Natural killer cell treated with Interleukin-12 subunit alpha and Interleukin-12 subunit beta and Interleukin-15 and Interleukin-18, amount 100 ng/mL, for 72 hours (primary cell): ENCODE measurements around the gene NUP93. TPM values are rescaled to one million over a fixed set of nuclear protein-coding genes. Genes with fewer than 3 reads are reported as not detected.

Experiments used
- ATAC-seq, 2 donors: fragments of 150-1000 bp; cut with Tn5 transposase in 1 of 2; sonication (Bioruptor Pico), chemical (Tn5 transposase) in 1 of 2; 2 replicates each; pipeline ENCODE4 v1.10.0; 2021
- DNase-seq: peaks from one replicate; pipeline ENCODE4 v3.0.0; 2022; ENCODE audit warnings: low spot score
- H3K27ac Mint-ChIP-seq, 2 donors: 1 replicate in 1 of 2; 2 replicates in 1 of 2; pipeline ENCODE4 v1.8.0; 2022; ENCODE audit warnings: mixed read lengths in 2 of 2, mild to moderate bottlenecking in 1 of 2, moderate library complexity in 1 of 2
- H3K27me3 Mint-ChIP-seq, 2 donors: 1 replicate in 1 of 2; 2 replicates in 1 of 2; pipeline ENCODE4 v1.8.0; 2022; ENCODE audit warnings: mixed read lengths in 2 of 2
- H3K36me3 Mint-ChIP-seq: one replicate; pipeline ENCODE4 v1.8.0; 2022; ENCODE audit warnings: mixed read lengths
- H3K4me1 Mint-ChIP-seq, 2 donors: 1 replicate in 1 of 2; 2 replicates in 1 of 2; pipeline ENCODE4 v1.8.0; 2022; ENCODE audit warnings: low read depth in 2 of 2, mixed read lengths in 2 of 2, mild to moderate bottlenecking in 1 of 2
- H3K4me3 Mint-ChIP-seq: one replicate; pipeline ENCODE4 v1.8.0; 2022; ENCODE audit warnings: mixed read lengths
- H3K9me3 Mint-ChIP-seq: 2 replicates; pipeline ENCODE4 v1.8.0; 2022; ENCODE audit warnings: mixed read lengths
- total RNA-seq, 2 donors: library from RNA; stranded (reverse); gene quantifications; one replicate each; pipeline ENCODE4 v1.2.3, GENCODE V29; 2022

Gene NUP93
- total RNA-seq, 2 donors from 2014 or later = 111 to 171 TPM

GRCh38 chr16:56695246-56695645 lies 34.7 kb upstream of the NUP93 start:
- Mint-ChIP-seq H3K27ac (no peak overlapping the region), H3K4me1 (peaks cover 0 to 3% of the 10 kb centered on the region in 2 donors), H3K4me3 (no peak overlapping the region), H3K36me3 (no peaks in the 10 kb centered on the region), H3K27me3 (peaks cover 0 to 5% of the 10 kb centered on the region in 2 donors), H3K9me3 (no peaks in the 10 kb centered on the region)
- ATAC-seq = no peak
- DNase-seq = no peak

GRCh38 chr16:56697456-56698155 lies 32.3 kb upstream of the NUP93 start:
- Mint-ChIP-seq H3K4me1 (peaks cover 6 to 9% of the 10 kb centered on the region in 2 donors), H3K36me3 (no peaks in the 10 kb centered on the region), H3K9me3 (no peaks in the 10 kb centered on the region), H3K27ac (no peak overlapping the region), H3K27me3 (no peaks in the 10 kb centered on the region), H3K4me3 (no peak overlapping the region)
- DNase-seq (no peak), ATAC-seq (no peak)

GRCh38 chr16:56700195-56700594 lies 29.7 kb upstream of the NUP93 start:
- Mint-ChIP-seq H3K4me1 (peaks cover 6 to 9% of the 10 kb centered on the region in 2 donors), H3K4me3 (no peak overlapping the region), H3K9me3 (no peaks in the 10 kb centered on the region), H3K27me3 (no peaks in the 10 kb centered on the region), H3K27ac (peak overlapping the region in 1 of 2 donors; percentile 37), H3K36me3 (no peaks in the 10 kb centered on the region)
- DNase-seq (no peak), ATAC-seq (no peak)

DNA sequence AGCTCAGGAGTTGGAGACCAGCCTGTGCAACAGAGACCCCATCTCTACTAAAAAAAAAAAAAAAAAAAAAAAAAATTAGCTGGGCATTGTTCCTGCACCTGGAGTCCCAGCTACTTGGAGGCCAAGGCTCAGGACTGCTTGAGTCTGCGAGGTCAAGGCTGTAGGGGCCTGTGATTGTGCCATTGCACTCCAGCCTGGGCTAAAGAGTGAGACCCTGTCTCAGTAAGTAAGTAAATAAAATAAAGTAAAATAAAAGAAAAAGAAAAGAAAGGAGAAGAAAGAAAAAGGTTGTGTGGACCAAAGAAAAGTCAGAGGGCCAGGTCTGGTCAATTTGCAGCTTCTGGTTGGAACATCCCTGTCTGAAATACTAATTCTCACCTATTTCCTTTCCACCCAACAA lies 29.3 kb upstream of the NUP93 start:
- peaks cover 6 to 9% of the 10 kb centered on the region in 2 donors for H3K4me1 Mint-ChIP-seq
- H3K4me3 Mint-ChIP-seq = no peak overlapping the region
- DNase-seq = no peak
- H3K27me3 Mint-ChIP-seq = no peaks in the 10 kb centered on the region
- no peaks in the 10 kb centered on the region for H3K36me3 Mint-ChIP-seq
- H3K9me3 Mint-ChIP-seq = no peaks in the 10 kb centered on the region
- no peak for ATAC-seq
- no peak overlapping the region for H3K27ac Mint-ChIP-seq

DNA sequence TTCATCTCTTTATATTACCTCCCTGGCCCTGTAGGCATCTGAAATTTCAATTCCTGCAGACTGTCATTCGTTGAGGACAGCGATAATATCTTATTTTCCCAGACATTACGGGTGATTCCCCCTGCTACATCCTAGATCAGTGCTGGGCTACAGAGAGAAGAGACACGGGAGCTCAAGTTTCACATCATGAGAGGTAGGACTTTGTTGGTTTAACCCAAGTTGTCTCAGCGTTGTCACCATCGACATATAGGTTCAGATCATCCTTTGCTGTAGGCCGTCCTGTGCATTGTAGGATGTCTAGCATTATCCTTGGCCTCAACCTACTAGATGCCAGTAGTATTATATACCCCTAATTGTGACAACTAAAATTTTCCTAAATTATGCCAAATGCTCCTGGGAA lies 28.4 kb upstream of the NUP93 start:
- H3K4me1 Mint-ChIP-seq = peaks cover 6 to 9% of the 10 kb centered on the region in 2 donors
- no peak for ATAC-seq
- no peak for DNase-seq
- H3K27me3 Mint-ChIP-seq = no peaks in the 10 kb centered on the region
- no peak overlapping the region for H3K4me3 Mint-ChIP-seq
- H3K36me3 Mint-ChIP-seq = no peaks in the 10 kb centered on the region
- H3K9me3 Mint-ChIP-seq = no peaks in the 10 kb centered on the region
- peak overlapping the region in 1 of 2 donors; percentile 60 for H3K27ac Mint-ChIP-seq

DNA sequence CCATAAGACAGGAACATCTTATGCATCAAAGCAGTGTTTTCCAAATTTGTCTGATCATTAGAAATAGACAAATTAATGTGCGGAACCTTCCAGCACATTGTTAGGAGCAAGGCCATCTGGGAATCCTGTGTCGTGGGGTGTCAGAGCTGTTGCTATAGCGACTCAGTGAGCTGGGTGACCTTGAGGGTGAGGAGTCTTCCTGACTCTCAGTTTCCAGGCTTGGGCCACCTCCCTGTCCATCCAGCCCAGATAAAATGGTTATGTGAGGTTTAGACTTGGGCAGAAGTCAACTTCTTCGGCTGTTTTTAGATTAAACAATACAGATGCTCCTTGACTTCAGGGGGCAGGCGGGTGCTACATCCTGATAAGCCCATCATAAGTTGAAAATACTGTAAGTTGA lies 27.1 kb upstream of the NUP93 start:
- ATAC-seq (no peak), DNase-seq (no peak)
- no peak overlapping the region for H3K27ac Mint-ChIP-seq
- H3K36me3 Mint-ChIP-seq = no peaks in the 10 kb centered on the region
- H3K4me3 Mint-ChIP-seq = no peak overlapping the region
- H3K9me3 Mint-ChIP-seq = no peaks in the 10 kb centered on the region
- H3K27me3 Mint-ChIP-seq = no peaks in the 10 kb centered on the region
- peaks cover 6 to 9% of the 10 kb centered on the region in 2 donors for H3K4me1 Mint-ChIP-seq

- Mint-ChIP-seq H3K27me3 (no peaks in the 10 kb centered on the region), H3K27ac (peak overlapping the region; percentile 21 to 51), H3K36me3 (no peaks in the 10 kb centered on the region), H3K4me3 (no peak overlapping the region), H3K9me3 (no peaks in the 10 kb centered on the region), H3K4me1 (peaks cover 5% of the 10 kb centered on the region in 2 donors)
- ATAC-seq (peak in 1 of 2 donors; percentile 57), DNase-seq (no peak)
Measured at GRCh38 chr16:56708525-56709442, 21.1 kb upstream of the NUP93 start.

- peak overlapping the region in 1 of 2 donors; percentile 21 for H3K27ac Mint-ChIP-seq
- no peaks in the 10 kb centered on the region for H3K9me3 Mint-ChIP-seq
- DNase-seq (no peak), ATAC-seq (no peak)
- H3K4me1 Mint-ChIP-seq = peaks cover 5% of the 10 kb centered on the region in 2 donors
- H3K36me3 Mint-ChIP-seq = no peaks in the 10 kb centered on the region
- H3K27me3 Mint-ChIP-seq = no peaks in the 10 kb centered on the region
- no peak overlapping the region for H3K4me3 Mint-ChIP-seq
Measured at GRCh38 chr16:56709443-56710040, 20.4 kb upstream of the NUP93 start.

DNA sequence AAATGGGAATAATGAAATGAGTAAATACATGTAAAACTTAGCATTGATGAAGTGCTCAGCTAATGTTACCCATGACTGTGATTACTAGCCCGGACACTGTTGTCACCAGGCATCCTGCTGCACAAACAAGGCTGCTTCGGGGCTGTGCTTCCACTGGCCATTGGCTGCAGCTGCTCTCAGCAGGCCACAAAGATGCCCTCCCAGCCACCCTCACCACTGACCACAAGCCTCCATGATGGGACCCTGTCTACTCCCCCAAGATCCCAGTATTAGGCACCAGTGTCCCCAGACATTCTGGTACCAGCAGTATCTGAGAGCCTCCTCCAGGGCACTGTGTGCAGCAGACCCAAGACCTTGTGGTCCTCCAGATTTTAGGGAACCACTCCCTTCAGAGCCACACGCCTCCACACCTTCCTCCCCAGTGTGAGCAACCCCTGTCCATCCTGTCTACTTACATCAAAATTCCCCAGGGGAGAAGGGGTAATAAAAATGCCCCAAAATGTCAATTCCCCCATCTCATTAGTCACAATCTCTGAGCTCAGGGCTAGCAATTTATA lies 19.7 kb upstream of the NUP93 start:
- Mint-ChIP-seq H3K27me3 (no peaks in the 10 kb centered on the region), H3K4me1 (peaks cover 5% of the 10 kb centered on the region in 2 donors), H3K27ac (no peak overlapping the region), H3K4me3 (no peak overlapping the region), H3K36me3 (no peaks in the 10 kb centered on the region), H3K9me3 (no peaks in the 10 kb centered on the region)
- DNase-seq (no peak), ATAC-seq (no peak)

DNA sequence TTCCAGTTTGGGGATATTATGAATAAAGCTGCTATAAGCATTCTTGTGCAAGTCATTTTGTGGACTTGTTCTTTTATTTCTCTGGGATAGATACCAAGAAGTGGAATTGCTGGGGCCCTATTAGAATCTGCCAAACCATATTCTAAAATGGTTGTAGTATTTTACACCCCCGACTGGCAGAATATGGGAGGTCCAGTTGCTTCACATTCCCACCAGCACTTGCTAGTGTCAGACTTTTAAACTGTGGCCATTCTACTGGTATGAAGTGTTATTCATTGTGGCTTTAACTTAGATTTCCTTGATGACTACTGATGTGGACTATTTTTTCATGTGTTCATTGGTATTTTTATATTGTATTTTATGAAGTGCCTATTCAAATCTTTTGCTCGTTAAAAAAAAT lies 18.1 kb upstream of the NUP93 start:
- Mint-ChIP-seq H3K4me1 (peaks cover 5% of the 10 kb centered on the region in 2 donors), H3K4me3 (no peak overlapping the region)
- ATAC-seq = no peak

GRCh38 chr16:56713794-56714193 lies 16.1 kb upstream of the NUP93 start:
- Mint-ChIP-seq H3K4me1 (peaks cover 0 to 3% of the 10 kb centered on the region in 2 donors), H3K27me3 (no peaks in the 10 kb centered on the region), H3K4me3 (no peak overlapping the region), H3K9me3 (no peaks in the 10 kb centered on the region), H3K27ac (no peak overlapping the region), H3K36me3 (no peaks in the 10 kb centered on the region)
- DNase-seq = no peak
- ATAC-seq = no peak

More for the DNA sequence above, 18.1 kb upstream of the NUP93 start:
- H3K36me3 Mint-ChIP-seq = no peaks in the 10 kb centered on the region
- H3K27ac Mint-ChIP-seq = no peak overlapping the region
- no peak for DNase-seq
- no peaks in the 10 kb centered on the region for H3K9me3 Mint-ChIP-seq
- H3K27me3 Mint-ChIP-seq = no peaks in the 10 kb centered on the region

DNA sequence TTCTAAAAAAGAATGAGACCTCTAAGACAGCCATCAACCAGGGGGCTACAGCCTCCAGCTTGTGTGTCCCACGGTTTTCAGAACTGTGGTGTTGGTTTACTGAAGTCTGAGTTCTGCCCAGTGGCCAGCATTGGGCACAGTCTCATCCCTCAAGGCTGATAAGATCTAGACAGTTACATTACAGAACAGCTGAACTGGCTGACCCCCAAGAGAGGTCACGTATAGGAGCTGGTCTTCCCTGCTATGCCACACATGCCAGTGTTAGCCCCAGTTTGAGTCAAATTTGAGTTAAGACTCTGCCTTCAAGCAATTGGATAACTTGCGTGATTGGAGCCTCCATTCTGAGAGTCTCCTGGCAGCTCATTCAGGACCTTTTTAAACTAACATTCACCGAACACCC lies 14.8 kb upstream of the NUP93 start:
- DNase-seq (no peak), ATAC-seq (no peak)
- H3K36me3 Mint-ChIP-seq = no peaks in the 10 kb centered on the region
- H3K4me3 Mint-ChIP-seq = no peak overlapping the region
- no peak overlapping the region for H3K27ac Mint-ChIP-seq
- H3K9me3 Mint-ChIP-seq = no peaks in the 10 kb centered on the region
- no peaks in the 10 kb centered on the region for H3K4me1 Mint-ChIP-seq
- H3K27me3 Mint-ChIP-seq = no peaks in the 10 kb centered on the region

GRCh38 chr16:56716761-56717160 lies 13.2 kb upstream of the NUP93 start:
- Mint-ChIP-seq H3K4me3 (no peak overlapping the region), H3K27ac (no peak overlapping the region), H3K9me3 (no peaks in the 10 kb centered on the region), H3K27me3 (peaks cover 0 to 2% of the 10 kb centered on the region in 2 donors), H3K36me3 (no peaks in the 10 kb centered on the region), H3K4me1 (no peaks in the 10 kb centered on the region)
- no peak for DNase-seq
- no peak for ATAC-seq
